ENCODE results near the gene KDM5B. TPM values are rescaled to one million over a fixed set of nuclear protein-coding genes. Genes with fewer than 3 reads are reported as not detected.

The KDM5B gene
- total and polyA plus RNA-seq, 9 of the 15 experiments (the other 6 are each of a cell fraction or from before 2014, with no cell fraction given) = 15.4 to 90.6 (median 57.1) TPM

- TF ChIP-seq MGA (IDR thresholded peaks at IDR 0.05) = no peak
- TF ChIP-seq POLR2AphosphoS5 (IDR thresholded peaks at IDR 0.05; ENCODE audit: control insufficient read depth, insufficient read depth, low read depth, low read length) = no peak
- TF ChIP-seq SMAD2 (IDR thresholded peaks at IDR 0.05; ENCODE audit: low read depth, low read length) = no peak
- TF ChIP-seq ZNF695 (CRISPR knock-in tag; IDR thresholded peaks at IDR 0.05) = no peak
- no peak for TF ChIP-seq HCFC1 (IDR thresholded peaks at IDR 0.05; ENCODE audit: low read depth, low read length)
- TF ChIP-seq ZNF316 (IDR thresholded peaks at IDR 0.05) = no peak
- TF ChIP-seq HNRNPLL (IDR thresholded peaks at IDR 0.05; ENCODE audit: low read depth, low read length, poor library complexity, severe bottlenecking) = no peak
- TF ChIP-seq PCBP1 (IDR thresholded peaks at IDR 0.05; ENCODE audit: low read depth, low read length, poor library complexity, severe bottlenecking) = no peak
- no peak for TF ChIP-seq ZNF644 (tag; IDR thresholded peaks at IDR 0.05; ENCODE audit: low read depth)
- TF ChIP-seq ZNF589 (CRISPR knock-in tag; IDR thresholded peaks at IDR 0.05; ENCODE audit: low read depth) = no peak
- no peak for TF ChIP-seq ZNF23 (CRISPR knock-in tag; IDR thresholded peaks at IDR 0.05)
- no peak for TF ChIP-seq ILF3 (IDR thresholded peaks at IDR 0.05; ENCODE audit: borderline replicate concordance)
- TF ChIP-seq CTCF (IDR thresholded peaks at IDR 0.05 in 2 of 3, conservative IDR thresholded peaks at IDR 0.05 in 1 of 3; ENCODE audit: insufficient read depth in 2 of 3, low read depth in 1 of 3, low read length in 3 of 3) = no peak
- no peak for TF ChIP-seq RCOR1 (IDR thresholded peaks at IDR 0.05; ENCODE audit: borderline replicate concordance in 1 of 2, low read depth in 2 of 2, low read length in 2 of 2)
These were observed 29.6 kb upstream of the KDM5B start (continued) for GRCh38 chr1:202837746-202838262.

All from K562 (cell line).